ENCODE data around the gene SH2D3A. TPM values are rescaled to one million over a fixed set of nuclear protein-coding genes. Genes with fewer than 3 reads are reported as not detected.

Gene SH2D3A
- total RNA-seq, 1 experiment from 2014 or later: 2.2 TPM

GRCh38 chr19:6787393-6787792 lies 20.2 kb upstream of the SH2D3A start:
- H3K4me1 ChIP-seq (ENCODE audit: control insufficient read depth, insufficient read depth, low read length): no peaks in the 10 kb centered on the region
- in situ Hi-C loops (cut with HindIII; ENCODE audit: low pct_unique_long_range_greater_than_20kb, low sequenced_read_pairs): no loop called here
- no TSS peak for BruUV-seq (replicated peaks)
- no peaks in the 10 kb centered on the region for H3K27me3 ChIP-seq (ENCODE audit: control insufficient read depth, insufficient read depth, low read length)
- CTCF ChIA-PET: no interaction called here
- no peaks in the 10 kb centered on the region for H3K9me3 ChIP-seq (ENCODE audit: control insufficient read depth, insufficient read depth, low read depth, low read length)
- no peak overlapping the region for H3K27ac ChIP-seq (ENCODE audit: low read length)
- H3K36me3 ChIP-seq (ENCODE audit: control insufficient read depth, insufficient read depth, low read length): no peaks in the 10 kb centered on the region
- DNase-seq (ENCODE audit: low read depth, low spot score): no peak
- POLR2A ChIA-PET: no interaction called here
- no peak for TF ChIP-seq TCF7L2 (IDR thresholded peaks at IDR 0.05; ENCODE audit: low read depth, low read length)
- no peak for TF ChIP-seq SIN3A (IDR thresholded peaks at IDR 0.05; ENCODE audit: borderline replicate concordance, insufficient read depth, low read depth, low read length)
- intact Hi-C loops (cut with micrococcal nuclease; ENCODE audit: unreplicated experiment): no loop called here
- no peak for ATAC-seq
- H3K4me3 ChIP-seq (ENCODE audit: low read depth in 2 of 2, low read length in 2 of 2): no peak overlapping the region

- POLR2A ChIA-PET: interaction anchor here (0.6 kb wide), 1 partner anchor 42 kb away, joined by 3 read pairs; no protein-coding TSS in a partner anchor
- DNase-seq (ENCODE audit: low read depth, low spot score) (no peak), ATAC-seq (no peak)
- Histone ChIP-seq H3K27ac (ENCODE audit: low read length) (no peak overlapping the region), H3K27me3 (ENCODE audit: control insufficient read depth, insufficient read depth, low read length) (no peaks in the 10 kb centered on the region), H3K4me1 (ENCODE audit: control insufficient read depth, insufficient read depth, low read length) (no peaks in the 10 kb centered on the region), H3K36me3 (ENCODE audit: control insufficient read depth, insufficient read depth, low read length) (no peaks in the 10 kb centered on the region), H3K4me3 (ENCODE audit: low read depth in 2 of 2, low read length in 2 of 2) (no peak overlapping the region), H3K9me3 (ENCODE audit: control insufficient read depth, insufficient read depth, low read depth, low read length) (no peaks in the 10 kb centered on the region)
- in situ Hi-C loops (cut with HindIII; ENCODE audit: low pct_unique_long_range_greater_than_20kb, low sequenced_read_pairs) (no loop called here), intact Hi-C loops (cut with micrococcal nuclease; ENCODE audit: unreplicated experiment) (no loop called here)
- CTCF ChIA-PET: no interaction called here
- BruUV-seq (replicated peaks): no TSS peak
- TF ChIP-seq TCF7L2 (IDR thresholded peaks at IDR 0.05; ENCODE audit: low read depth, low read length): no peak
- TF ChIP-seq CTCF (IDR thresholded peaks at IDR 0.05): no peak
- no peak for TF ChIP-seq SIN3A (IDR thresholded peaks at IDR 0.05; ENCODE audit: borderline replicate concordance, insufficient read depth, low read depth, low read length)
- no peak for TF ChIP-seq POLR2AphosphoS5 (IDR thresholded peaks at IDR 0.05; ENCODE audit: low read depth, low read length)
- TF ChIP-seq REST (IDR thresholded peaks at IDR 0.05; ENCODE audit: insufficient read depth in 1 of 2, low read depth in 2 of 2, low read length in 1 of 2): no peak
Observed at GRCh38 chr19:6779206-6779605, 12.0 kb upstream of the SH2D3A start.

GRCh38 chr19:6778386-6778785 lies 11.2 kb upstream of the SH2D3A start:
- intact Hi-C loops (cut with micrococcal nuclease; ENCODE audit: unreplicated experiment): no loop called here
- ChIA-PET CTCF (no interaction called here), POLR2A (interaction anchor here (0.6 kb wide), 1 partner anchor 467 kb away, joined by 16 read pairs; no protein-coding TSS in a partner anchor)
- DNase-seq (ENCODE audit: low read depth, low spot score) (no peak), ATAC-seq (no peak)
- Histone ChIP-seq H3K27ac (ENCODE audit: low read length) (no peak overlapping the region), H3K27me3 (ENCODE audit: control insufficient read depth, insufficient read depth, low read length) (no peaks in the 10 kb centered on the region), H3K4me1 (ENCODE audit: control insufficient read depth, insufficient read depth, low read length) (no peaks in the 10 kb centered on the region), H3K9me3 (ENCODE audit: control insufficient read depth, insufficient read depth, low read depth, low read length) (no peaks in the 10 kb centered on the region), H3K4me3 (ENCODE audit: low read depth in 2 of 2, low read length in 2 of 2) (no peak overlapping the region), H3K36me3 (ENCODE audit: control insufficient read depth, insufficient read depth, low read length) (no peaks in the 10 kb centered on the region)
- in situ Hi-C loops (cut with HindIII; ENCODE audit: low pct_unique_long_range_greater_than_20kb, low sequenced_read_pairs): no loop called here
- no peak for TF ChIP-seq TCF7L2 (IDR thresholded peaks at IDR 0.05; ENCODE audit: low read depth, low read length)
- no peak for TF ChIP-seq POLR2AphosphoS5 (IDR thresholded peaks at IDR 0.05; ENCODE audit: low read depth, low read length)
- no peak for TF ChIP-seq CTCF (IDR thresholded peaks at IDR 0.05)
- no peak for TF ChIP-seq SIN3A (IDR thresholded peaks at IDR 0.05; ENCODE audit: borderline replicate concordance, insufficient read depth, low read depth, low read length)
- no peak for TF ChIP-seq REST (IDR thresholded peaks at IDR 0.05; ENCODE audit: insufficient read depth in 1 of 2, low read depth in 2 of 2, low read length in 1 of 2)
- no TSS peak for BruUV-seq (replicated peaks)
